ENCODE data around the gene MAN1A1.
"Not testable (repeated sequence)": the region's sequence is repeated elsewhere in the genome, so short reads cannot be mapped to it uniquely, and the experiment has no call there.

Gene MAN1A1

DNA sequence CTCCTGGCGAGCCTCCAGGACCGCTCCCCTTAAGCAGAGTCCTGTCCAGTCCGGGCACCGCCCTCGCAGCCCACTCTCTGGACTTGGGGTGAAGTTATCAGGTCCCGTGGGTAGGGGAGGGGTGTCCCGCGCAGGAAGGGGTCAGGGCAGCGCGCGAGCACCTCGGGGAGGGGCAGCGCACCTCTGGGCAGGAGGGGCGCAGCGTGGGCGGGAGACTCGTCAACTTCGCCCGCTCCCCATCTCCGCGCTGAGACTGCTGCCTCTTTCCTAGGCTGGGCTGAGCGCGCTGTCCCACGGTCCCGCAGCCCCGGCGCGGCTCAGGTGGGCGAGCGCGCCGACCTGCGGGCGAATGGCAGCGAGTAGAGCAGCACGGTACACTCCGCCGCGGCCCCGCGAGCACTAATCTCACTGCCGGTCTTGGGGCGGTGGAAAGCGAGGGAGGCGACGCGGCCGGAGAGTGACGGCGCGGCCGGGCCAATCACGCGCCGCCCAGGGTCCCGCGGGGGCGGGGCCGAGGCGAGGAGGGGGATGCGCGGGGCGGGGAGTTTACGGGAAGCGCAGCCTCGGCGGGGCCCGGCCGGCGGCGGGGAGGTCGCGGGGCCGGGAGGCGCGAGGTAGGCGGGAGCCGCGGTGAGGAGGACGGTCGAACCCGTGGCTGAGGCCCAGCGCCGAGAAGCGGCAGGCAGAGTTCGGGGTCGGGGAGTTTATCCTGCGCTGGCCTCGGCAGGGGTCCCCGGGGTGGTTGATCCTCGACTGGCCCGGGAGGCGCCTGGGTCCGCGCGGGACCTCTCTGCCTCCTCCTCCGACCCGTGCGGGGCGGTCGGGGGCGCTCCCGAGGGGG is at the start of gene MAN1A1:
Gene MAN1A1, minus strand, starts transcription at position 401 of the 841 bp plus-strand sequence. CDS start 696 bp downstream, outside the sequence.
- DNase-seq, result peak; percentile 84 to 86

DNA sequence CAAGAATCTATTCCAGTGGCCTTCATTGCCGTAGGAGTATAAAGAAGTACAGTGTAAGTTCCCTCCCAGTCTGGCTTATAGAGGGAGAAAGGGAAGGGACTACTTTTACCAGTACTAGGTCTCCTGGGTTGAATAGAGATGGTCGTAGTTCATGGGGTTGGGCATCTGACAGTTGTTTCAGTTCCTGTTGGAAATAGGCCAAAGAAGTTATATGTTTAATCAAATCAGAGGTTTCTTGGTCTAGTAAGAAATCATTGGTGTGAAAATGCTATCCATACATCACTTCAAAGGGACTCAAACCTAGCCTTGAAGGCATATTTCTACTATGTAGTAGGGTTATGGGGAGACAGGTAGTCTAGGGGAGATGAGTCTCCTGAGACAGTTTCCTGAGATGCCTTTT is 45.6 kb upstream of the MAN1A1 start:
- DNase-seq, result no peak

DNA sequence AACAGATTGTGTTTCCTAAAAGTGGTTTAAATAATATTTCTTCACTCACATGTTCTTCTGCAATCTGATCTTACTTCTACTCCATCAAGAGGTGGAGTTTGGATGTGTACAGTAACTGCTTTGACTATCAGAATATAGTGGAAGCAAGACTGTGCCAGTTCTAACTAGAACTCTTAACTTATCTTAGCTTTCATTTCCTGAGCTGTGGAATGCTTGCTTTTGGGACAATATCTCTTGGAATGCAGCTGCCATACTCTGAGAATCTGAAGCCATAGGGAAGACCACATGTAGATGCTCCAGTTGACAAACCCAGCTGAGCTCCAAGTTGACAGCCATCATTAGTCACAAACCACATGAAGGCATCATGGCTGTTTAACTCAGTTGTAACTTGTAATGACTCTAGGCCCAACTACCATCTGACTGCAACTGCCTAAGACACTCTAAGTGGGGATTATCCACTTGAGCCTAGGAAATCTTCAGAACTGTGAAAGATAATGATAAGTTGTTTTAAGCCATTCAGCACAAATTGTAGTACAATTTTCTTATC is 40.8 kb upstream of the MAN1A1 start:
- no peak for DNase-seq

DNA sequence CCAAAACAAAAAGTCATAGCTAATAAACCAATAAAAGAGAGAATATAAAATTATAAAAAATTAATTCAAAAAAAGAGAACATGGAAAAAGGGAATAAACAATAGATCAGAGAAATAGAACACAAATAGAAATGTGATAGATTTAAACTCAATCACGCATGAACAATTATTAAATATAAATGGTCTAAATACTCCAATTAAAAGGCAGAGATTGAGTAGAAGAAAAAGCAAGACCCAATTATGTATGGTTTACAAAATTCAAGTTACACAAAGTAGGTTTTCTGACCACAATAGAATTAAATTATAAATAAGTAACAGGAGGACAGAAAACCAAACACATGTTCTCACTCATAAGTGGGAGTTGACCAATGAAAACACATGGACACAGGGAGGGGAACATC is 36.4 kb upstream of the MAN1A1 start:
- DNase-seq, result no peak

DNA sequence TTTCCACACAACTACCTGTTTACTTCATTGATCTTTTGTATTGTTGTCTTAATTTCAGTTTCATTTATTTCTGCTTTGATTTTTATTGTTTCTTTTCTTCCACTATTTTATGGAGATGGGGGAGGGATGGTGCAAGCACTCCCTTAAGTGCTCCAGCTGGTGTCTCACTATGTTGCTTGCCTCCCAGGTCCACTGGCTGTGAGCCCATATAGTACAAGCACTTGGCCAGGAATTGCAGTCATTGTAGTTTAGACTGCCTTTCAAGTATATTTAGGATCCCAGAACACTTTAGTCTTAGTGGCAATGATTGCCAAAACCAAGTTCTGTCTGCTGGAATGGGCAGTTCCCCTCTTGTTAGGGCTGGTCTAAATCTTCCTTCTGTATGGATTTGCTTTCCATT is 34.9 kb upstream of the MAN1A1 start:
- DNase-seq, result no peak

DNA sequence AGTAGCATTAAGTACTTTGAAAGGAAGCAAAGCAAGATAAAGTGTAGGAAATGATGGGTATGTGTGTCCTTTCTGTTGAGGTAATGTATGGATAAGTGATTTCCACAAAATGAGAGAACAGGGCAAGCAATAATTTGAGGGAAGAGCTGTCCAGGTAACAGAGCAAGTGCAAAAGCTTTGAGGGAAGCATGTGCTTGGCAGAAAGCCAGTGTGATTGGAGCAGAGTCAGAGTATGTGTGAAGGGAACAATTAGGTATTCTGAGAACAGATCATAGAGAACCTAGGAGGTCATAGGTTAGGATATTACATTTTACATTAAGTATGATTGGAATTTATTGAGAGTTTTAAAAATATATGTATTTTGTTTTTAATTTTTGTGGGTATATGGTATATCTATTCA is 30.2 kb upstream of the MAN1A1 start:
- no peak for DNase-seq

DNA sequence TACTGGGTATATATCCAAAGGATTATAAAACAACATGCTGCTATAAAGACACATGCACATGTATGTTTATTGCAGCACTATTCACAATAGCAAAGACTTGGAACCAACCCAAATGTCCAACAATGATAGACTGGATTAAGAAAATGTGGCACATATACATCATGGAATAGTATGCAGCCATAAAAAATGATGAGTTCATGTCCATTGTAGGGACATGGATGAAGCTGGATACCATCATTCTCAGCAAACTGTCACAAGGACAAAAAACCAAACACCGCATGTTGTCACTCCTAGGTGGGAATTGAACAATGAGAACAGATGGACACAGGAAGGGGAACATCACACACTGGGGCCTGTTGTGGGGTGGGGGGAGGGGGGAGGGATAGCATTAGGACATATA is 27.5 kb upstream of the MAN1A1 start:
- DNase-seq, result not testable (repeated sequence)

DNA sequence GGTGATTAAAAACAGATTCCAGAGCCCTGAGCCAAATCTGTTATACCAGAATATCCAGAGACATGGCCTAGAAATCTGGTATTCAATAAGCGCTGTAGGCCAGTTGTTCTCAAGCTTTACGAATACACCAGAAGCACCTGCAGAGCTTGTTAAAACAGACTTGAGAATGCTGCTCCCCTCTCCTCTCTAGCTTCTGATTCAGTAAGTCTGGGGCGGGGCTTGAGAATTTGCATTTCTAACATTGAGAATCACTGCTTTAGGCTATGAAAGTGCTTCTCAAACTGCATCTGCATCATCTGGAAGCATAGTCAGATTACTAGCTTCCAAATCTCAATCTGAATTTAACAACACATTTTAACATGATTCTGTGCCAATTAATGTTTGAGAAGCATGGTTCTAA is 20.5 kb upstream of the MAN1A1 start:
- no peak for DNase-seq

DNA sequence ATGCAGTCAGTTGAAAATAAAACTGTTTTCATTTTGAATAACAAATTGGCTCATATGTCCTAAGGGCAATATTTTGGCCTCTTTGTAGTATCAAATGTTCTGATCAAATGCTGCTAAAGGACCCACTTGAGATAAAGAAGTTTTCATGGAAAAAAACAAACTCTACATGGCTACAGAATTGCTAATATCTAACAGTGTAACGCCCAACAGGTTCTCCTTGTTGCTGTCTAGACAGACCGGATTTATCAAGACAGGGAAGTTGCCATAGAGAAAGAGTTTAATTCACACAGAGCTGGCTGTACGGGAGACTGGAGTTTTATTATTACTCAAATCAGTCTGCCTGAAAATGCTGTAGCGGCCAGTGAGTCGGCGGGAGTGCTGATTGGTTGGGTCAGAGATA is 19.4 kb upstream of the MAN1A1 start:
- no peak for DNase-seq

DNA sequence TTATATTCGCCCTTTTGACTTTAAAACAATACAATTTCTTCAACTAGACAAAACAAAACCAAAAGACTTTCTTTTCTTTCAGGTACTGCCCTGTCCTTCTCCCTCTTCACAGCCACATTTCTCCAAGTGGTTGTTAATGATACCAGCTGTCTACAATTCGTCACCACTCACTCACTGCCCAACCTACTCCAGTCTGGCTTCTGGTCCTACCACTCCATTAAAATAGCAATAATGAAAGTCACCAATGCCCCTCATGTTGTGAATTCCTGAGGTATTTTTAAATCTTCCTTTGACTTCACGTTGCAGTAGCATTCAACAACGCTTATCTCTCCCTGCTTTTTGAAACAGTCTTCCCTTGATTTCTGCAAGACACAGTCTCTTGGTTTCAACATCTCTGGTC is 11.6 kb upstream of the MAN1A1 start:
- DNase-seq, result no peak

DNA sequence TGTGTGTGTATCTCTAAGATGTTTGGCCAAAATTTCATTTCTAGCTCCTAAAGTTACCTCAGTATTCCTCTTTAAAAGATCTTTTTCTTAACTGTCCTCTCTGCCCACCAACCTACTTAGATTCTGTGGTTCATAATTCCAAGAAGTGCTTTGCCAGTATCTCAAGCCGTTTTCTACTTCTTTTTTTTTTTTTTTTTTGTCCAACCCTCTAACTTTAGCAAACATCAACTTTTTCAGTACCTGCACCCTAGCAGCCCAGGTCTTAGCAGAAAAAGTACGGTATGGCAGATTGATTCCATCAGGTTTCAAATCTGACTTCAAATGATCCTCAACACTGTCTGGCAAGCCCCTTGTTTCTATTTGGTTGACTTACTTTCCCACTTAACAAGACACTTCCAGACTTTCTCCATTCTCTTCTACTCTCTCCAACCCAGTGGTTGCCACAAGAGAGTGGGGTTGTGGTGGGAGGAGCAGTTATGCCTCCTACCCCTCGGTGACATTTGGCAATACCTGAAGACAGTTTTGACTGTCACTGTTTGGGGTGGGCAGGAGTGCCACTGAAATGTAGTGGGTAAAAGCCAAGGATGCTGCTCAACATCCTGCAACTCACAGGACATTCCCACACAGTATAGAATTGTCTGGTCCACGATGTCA is 10.8 kb upstream of the MAN1A1 start:
- no peak for DNase-seq

DNA sequence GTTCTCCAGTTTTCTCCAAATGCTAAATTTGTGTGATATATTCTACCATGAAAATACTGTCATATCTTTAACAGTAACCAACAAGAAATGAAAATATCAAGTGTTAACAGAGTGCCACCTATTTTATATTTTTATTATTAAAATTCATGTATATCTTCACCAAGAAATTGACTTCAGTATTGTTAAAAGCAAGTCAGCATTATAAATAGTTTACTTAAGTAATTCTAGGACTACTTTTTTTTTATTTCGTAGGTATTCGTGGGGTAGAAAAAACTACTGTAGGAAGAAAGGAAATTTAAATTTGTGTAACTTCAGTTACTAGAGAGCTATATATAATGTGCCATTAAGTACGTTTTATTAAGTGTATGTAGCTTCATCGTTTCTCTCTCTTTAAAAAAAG is 6.3 kb upstream of the MAN1A1 start:
- DNase-seq, result no peak

DNA sequence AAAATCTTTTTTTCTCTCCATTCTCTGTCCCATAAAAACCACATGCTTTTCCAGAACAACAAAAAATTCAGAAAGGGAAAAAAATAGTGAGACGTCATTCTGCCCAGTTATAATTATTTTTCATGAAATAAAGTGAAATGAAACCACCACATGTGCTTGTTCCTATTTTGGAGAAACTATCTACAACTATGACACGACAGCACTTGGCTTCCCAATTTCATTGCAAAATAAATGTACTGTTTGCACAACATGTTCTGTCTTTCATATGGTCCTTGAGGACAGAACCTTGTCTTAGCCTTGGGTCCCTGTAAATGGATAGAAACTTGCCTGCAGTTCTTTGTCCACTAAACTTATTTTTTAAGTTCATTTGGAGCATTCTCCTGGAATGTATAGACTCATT is 5.6 kb upstream of the MAN1A1 start:
- DNase-seq, result no peak

DNA sequence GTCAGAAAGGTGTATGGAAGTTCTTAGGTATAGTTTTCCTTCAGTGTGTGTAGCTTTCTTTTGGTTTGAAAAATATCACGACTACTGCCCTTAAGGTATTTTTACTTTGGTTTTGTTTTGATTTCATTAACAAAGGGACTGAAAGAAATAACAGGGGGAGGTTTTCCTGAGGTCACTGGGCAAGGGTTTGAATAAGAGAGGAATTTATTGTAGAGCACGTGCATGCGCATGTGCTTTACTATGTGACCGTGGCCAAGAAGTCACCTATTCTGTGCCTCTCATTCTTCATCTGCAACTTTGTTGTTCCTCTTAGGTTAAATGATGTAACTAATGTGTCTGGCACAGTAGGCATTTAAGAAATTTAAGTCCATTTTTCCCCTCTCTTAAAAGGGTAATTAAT is 4.1 kb upstream of the MAN1A1 start:
- DNase-seq, result no peak

DNA sequence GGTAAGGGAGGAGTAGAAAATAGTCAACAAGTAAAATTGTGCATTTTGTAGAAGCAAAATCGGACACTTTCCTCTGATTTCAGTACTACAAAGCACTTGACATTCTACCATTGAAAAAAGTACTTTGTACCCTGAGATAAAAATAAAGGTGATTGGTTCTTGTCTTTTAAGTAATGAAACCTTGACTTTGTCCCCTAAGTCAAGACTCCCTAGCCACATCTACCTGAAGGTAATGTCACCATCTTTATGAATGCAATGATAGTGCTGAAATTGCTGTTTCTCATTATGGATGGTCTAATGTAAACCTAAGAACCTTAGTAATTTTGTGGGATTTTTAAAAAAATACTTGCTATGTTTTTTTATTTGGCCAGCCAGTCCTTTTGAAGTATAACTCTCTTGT is 2.4 kb upstream of the MAN1A1 start:
- DNase-seq, result no peak

DNA sequence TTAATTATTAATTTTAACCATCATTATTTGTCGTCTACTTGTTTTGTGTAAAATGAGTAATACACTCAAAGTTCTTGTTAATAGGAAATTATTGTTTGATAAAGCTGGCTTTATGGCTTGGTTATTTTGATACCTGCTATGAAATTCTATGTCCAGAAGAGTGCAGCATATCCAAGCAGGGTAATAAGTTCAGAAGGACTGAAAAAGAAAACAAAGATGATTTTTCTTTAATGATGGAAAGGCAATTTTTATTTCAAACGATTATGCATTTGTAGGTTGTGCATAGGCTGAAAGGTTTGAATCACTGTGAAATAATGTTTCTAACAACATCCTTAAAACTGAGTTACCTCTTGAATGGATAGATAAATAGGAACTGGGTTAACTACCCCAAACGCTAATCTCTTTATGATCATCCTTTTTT is 1.4 kb upstream of the MAN1A1 start:
- DNase-seq, result no peak

DNA sequence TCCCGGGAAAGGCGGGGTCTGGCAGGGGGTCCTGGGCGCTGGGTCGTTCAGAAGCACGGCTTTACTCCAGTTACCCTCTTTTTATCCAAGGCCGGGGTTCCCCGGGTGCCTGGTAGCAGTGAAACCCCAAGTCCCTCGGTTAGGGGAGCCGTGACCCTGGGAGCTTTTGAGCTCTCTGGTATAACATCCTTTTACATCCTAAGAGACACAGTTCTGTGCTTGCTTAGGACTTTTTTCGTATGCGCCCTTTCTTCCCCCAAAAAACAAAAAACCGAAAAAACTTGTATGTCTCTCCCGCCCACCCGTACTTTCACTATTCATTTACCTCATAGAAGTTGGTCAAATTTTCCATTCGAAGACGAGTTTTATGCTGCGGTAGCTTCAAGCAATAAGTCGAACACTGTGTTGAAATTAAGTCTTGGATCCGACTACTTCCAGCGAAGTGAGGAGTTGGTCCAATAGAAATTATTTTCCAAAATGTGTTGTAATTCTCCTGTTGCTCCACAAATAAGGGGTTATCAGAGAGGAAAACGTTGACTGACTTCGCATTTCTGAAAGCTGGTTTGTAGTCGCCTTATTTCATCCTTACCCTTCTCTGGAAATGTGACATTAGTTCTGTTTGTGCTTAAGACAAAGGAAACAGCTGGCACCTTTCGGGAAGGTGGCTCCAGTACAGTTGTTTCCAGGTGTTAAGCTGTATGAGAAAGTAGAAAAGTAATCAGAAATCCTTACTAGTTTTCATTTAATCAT is 816 bp upstream of the MAN1A1 start:
- DNase-seq, result peak; percentile 32 to 37

DNA sequence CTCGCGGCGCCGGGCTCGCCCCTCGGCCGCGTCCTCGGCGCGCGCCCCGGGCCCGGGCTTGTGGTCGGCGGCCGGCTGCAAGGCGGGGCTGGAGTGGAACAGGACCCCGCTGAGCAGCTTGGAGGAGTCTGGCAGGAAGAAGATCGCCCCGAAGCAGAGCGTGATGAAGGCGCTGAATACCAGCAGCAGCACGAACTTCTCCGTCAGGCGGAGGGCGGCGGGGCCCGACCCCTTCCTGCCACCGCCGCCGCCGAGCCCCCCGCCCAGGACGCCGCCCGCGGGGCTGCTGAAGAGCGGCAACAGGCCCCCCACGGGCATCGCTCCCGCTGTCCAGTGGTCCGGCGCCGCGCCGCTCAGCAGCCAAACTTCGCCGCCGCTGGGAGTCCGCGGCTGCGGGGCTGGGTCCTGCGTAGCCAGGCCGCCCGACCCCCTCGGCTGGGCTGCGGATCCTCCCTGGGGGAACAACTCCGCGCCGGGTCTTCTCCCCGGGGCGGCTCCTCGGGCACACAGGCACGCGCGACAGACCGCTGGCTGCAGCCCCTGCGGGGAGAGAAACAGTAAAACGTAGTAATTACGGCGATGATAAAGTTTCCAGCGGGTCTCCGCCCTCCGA is 707 bp downstream of the MAN1A1 start:
- DNase-seq, result peak; percentile 15 to 23

DNA sequence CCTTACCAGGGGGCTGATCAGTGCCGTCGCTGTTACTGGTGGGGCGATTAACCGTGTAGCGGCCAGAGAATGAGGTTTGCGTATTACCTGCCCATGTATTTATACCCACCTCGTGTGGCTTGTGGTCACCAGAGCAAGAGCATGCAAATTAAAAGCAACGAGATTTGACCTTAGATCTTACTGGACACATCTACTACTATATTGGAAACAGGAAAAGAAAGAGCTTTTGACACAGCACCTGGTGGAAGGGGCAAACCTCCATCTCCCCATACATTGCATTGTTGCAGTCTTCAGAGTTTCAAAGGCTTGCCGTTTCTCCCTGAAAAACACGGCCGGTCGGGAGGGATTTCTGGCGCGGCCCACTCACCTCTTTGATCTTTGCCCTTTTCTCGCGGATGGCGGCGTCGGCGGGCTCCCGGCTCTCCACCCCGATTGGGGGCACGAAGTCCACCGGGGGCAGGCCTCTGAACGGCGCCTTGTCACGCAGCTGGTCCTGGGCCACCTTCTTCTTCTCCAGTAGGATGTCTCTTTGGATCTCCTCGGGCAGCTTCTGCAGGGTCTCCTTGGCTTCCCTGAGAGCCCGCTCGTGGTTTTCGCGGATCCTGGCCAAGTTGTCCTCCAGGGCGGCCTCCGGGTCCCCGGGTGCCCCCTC is 1.3 kb downstream of the MAN1A1 start:
- peak; percentile 9 to 29 for DNase-seq

DNA sequence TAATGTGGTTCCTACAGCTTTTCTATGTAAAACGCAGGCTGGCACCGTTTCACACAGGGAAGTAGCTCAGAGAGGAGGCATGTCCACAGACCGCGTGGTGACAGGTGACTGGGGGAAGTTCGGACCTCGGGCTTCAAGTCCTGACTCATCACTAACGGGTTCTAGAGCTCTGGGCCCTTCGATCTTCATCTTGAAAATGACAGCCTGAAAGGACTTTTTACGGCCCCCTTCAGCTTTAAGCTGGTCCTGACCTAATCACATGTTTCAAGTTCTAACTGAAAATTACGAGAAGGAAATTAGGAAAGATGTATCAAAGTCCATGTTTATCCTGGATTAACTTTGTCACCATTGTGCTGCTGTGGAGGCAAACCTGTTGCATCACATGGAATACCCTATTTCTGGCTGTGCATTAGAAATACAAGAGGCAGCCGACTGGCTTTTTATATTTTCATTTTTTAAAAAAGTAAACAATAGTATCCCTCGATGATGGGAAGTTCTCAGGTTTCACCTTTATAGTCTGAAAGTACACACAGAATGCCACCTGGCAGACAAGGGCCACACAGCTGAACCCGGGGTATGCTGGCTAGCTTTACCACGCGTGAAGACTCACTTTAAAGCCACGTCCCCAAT is 2.0 kb downstream of the MAN1A1 start:
- peak in 1 of 2 donors; percentile 12 for DNase-seq

DNA sequence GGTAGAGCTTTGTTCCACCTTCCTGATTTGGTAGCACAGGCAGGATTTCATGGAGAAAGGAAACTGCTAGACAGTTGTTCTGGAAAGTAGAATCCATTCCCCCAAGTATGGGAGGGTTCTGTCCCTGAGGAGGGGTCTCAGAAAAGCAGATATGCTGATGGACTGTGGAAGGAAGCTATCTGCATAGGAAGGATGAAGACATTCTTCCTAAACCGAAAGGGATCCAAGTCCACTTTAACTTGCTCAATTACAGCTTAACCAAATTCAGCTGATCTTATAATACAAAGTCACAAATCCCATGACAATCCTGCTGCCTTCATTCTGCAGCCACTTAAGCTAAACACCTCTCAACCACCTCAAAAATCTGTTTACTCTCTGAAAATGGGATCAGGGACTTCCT is 2.6 kb downstream of the MAN1A1 start:
- no peak for DNase-seq

DNA sequence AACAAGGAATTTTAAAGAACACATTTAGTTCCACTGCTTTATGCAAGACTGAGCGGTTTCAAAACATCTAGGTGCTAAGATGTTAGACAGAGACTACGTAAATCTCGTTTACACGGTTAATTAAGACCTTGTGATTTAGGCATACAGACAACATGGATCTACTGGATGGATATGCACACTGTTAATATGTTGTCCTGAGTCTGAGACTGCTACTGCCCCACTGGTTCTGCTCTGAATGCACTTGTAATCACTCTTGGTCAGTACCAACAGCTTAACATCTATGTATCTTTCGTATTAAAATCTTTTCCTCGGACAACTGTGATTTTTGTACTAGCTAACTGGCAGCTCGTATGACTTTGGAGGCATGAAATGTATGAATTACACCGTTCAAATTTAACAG is 3.1 kb downstream of the MAN1A1 start:
- DNase-seq, result no peak
